ENCODE data around the gene SMPDL3B. TPM values are rescaled to one million over a fixed set of nuclear protein-coding genes. Genes with fewer than 3 reads are reported as not detected.

SMPDL3B gene
- polyA plus RNA-seq (2013, experiment 1 of 2), result 35.9 TPM
- polyA plus RNA-seq (2013, experiment 2 of 2), result 26.2 TPM

GRCh38 chr1:27934818-27935549, at the start of gene SMPDL3B:
Gene SMPDL3B (plus strand): TSS chr1:27935000. CDS start chr1:27935184, 184 bp downstream.
- peak within 1 kb of the TSS; percentile 58; the same call in 1 of the 2 replicates for H3K27ac ChIP-seq (ENCODE audit: low read depth, low read length)
- peaks cover 27% of the 10 kb centered on the region for H3K4me1 ChIP-seq (ENCODE audit: insufficient read depth, low read length)
- 10% methylated on average over 16 of the region's 16 CpGs for WGBS
- no peaks in the 10 kb centered on the region for H3K9me3 ChIP-seq (ENCODE audit: insufficient read depth, low read depth, low read length)
- peak within 1 kb of the TSS; percentile 65 for H3K9ac ChIP-seq (ENCODE audit: low read depth, low read length)
- no peaks in the 10 kb centered on the region for H3K36me3 ChIP-seq (ENCODE audit: insufficient read depth, low read length)
- peak within 1 kb of the TSS; percentile 63 for H3K4me3 ChIP-seq (ENCODE audit: low read length)
- no peaks in the 10 kb centered on the region for H3K27me3 ChIP-seq (ENCODE audit: insufficient read depth, low read length)

- Histone ChIP-seq H3K27me3 (ENCODE audit: insufficient read depth, low read length) (no peaks in the 10 kb centered on the region), H3K9me3 (ENCODE audit: insufficient read depth, low read depth, low read length) (no peaks in the 10 kb centered on the region), H3K36me3 (ENCODE audit: insufficient read depth, low read length) (peaks cover 57% of the 10 kb centered on the region), H3K27ac (ENCODE audit: low read depth, low read length) (no peak overlapping the region), H3K4me1 (ENCODE audit: insufficient read depth, low read length) (no peaks in the 10 kb centered on the region), H3K4me3 (ENCODE audit: low read length) (no peak overlapping the region), H3K9ac (ENCODE audit: low read depth, low read length) (no peak overlapping the region)
- WGBS, result 93% methylated on average over 8 of the region's 8 CpGs
Measured at GRCh38 chr1:27885114-27885528, 49.7 kb upstream of the SMPDL3B start.

- H3K27me3 ChIP-seq (ENCODE audit: insufficient read depth, low read length), result no peaks in the 10 kb centered on the region
- peaks cover 63% of the 10 kb centered on the region for H3K36me3 ChIP-seq (ENCODE audit: insufficient read depth, low read length)
- no peak overlapping the region for H3K27ac ChIP-seq (ENCODE audit: low read depth, low read length)
- H3K9ac ChIP-seq (ENCODE audit: low read depth, low read length), result no peak overlapping the region
- H3K9me3 ChIP-seq (ENCODE audit: insufficient read depth, low read depth, low read length), result no peaks in the 10 kb centered on the region
- WGBS, result 93% methylated on average over 15 of the region's 15 CpGs
- no peak overlapping the region for H3K4me3 ChIP-seq (ENCODE audit: low read length)
- H3K4me1 ChIP-seq (ENCODE audit: insufficient read depth, low read length), result no peaks in the 10 kb centered on the region
Measured at GRCh38 chr1:27885621-27886352, 49.0 kb upstream of the SMPDL3B start.

DNA sequence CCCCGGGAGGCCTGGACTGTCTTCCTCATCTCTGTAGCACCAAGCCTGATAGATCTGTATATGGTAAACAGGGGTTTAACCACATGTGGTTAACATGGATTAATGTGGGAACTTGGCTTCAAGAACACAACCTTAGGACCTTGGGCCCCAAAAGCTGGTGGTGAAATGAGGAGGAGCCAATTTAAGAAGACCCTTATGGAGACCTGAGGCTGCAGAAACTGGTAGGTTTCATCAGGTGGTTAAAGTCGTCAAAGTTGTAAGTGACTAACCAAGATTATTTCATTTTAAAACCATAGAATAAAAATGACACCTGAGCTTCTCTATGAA, 48.5 kb upstream of the SMPDL3B start:
- Histone ChIP-seq H3K4me3 (ENCODE audit: low read length) (no peak overlapping the region), H3K27ac (ENCODE audit: low read depth, low read length) (no peak overlapping the region), H3K36me3 (ENCODE audit: insufficient read depth, low read length) (peaks cover 69% of the 10 kb centered on the region), H3K4me1 (ENCODE audit: insufficient read depth, low read length) (no peaks in the 10 kb centered on the region), H3K9ac (ENCODE audit: low read depth, low read length) (no peak overlapping the region), H3K9me3 (ENCODE audit: insufficient read depth, low read depth, low read length) (no peaks in the 10 kb centered on the region), H3K27me3 (ENCODE audit: insufficient read depth, low read length) (no peaks in the 10 kb centered on the region)
- 93% methylated on average over 2 of the region's 2 CpGs for whole genome bisulfite sequencing

DNA sequence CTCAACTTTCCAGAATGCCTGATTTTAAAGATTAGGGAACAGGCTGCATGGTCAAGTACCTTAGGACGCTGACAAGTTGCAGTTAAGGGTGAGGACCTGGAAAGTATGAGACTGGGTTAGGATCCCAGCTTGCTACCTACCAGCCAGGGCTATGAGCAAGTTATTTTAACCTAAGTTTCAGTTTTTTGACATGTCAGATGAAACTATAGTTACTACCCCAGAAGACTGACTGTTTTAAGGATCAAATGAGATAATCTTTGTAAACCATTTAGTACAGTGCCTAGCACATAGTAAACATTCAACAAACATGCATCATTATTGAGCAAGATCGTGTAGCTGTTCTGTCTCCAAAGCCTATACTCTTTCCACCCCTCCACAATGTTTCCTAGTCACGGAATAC, 48.1 kb upstream of the SMPDL3B start:
- no peaks in the 10 kb centered on the region for H3K4me1 ChIP-seq (ENCODE audit: insufficient read depth, low read length)
- H3K9ac ChIP-seq (ENCODE audit: low read depth, low read length), result no peak overlapping the region
- H3K9me3 ChIP-seq (ENCODE audit: insufficient read depth, low read depth, low read length), result no peaks in the 10 kb centered on the region
- H3K36me3 ChIP-seq (ENCODE audit: insufficient read depth, low read length), result peaks cover 73% of the 10 kb centered on the region
- no peak overlapping the region for H3K27ac ChIP-seq (ENCODE audit: low read depth, low read length)
- no peaks in the 10 kb centered on the region for H3K27me3 ChIP-seq (ENCODE audit: insufficient read depth, low read length)
- H3K4me3 ChIP-seq (ENCODE audit: low read length), result no peak overlapping the region
- WGBS, result 95% methylated on average over 3 of the region's 3 CpGs

DNA sequence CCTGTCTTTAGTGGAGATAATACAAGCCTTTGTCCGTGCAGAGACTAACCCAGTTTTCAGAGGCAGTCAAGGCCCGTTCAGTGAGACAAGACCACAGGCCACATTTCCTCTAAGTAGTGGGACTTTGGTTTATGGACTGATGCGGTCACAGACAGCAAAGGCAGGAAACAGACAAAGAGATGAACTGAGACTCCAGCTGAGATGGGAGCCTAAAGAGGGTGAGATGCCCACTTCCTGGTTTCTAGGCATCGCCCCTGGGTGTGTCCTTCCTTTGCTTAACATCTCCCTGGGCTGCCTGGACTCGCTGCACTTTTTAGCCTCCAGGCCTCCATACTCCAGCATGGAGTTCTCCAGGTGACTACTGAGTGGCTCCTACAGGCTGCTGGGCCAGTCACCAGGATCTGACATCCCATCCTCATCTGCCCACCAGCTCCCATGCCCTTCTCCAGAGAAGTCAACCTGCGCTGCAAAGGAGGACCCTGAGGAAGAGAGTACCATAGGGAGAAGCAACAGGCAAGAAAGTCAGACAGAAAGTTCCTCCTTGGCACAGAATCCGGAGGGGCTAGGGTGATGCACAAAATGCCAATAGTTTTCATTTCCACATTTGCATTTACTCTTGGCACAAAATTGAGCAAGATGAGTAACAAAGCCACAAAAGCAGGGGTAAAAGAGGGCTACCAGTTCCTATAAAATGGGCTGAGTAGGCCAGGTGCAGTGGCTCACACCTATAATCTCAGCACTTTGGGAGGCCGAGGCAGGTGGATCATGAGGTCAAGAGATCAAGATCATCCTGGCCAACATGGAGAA, 47.4 kb upstream of the SMPDL3B start:
- 90% methylated on average over 8 of the region's 8 CpGs for WGBS
- Histone ChIP-seq H3K36me3 (ENCODE audit: insufficient read depth, low read length) (peaks cover 79% of the 10 kb centered on the region), H3K4me1 (ENCODE audit: insufficient read depth, low read length) (no peaks in the 10 kb centered on the region), H3K4me3 (ENCODE audit: low read length) (no peak overlapping the region), H3K27me3 (ENCODE audit: insufficient read depth, low read length) (no peaks in the 10 kb centered on the region), H3K9me3 (ENCODE audit: insufficient read depth, low read depth, low read length) (no peaks in the 10 kb centered on the region), H3K27ac (ENCODE audit: low read depth, low read length) (no peak overlapping the region), H3K9ac (ENCODE audit: low read depth, low read length) (no peak overlapping the region)

DNA sequence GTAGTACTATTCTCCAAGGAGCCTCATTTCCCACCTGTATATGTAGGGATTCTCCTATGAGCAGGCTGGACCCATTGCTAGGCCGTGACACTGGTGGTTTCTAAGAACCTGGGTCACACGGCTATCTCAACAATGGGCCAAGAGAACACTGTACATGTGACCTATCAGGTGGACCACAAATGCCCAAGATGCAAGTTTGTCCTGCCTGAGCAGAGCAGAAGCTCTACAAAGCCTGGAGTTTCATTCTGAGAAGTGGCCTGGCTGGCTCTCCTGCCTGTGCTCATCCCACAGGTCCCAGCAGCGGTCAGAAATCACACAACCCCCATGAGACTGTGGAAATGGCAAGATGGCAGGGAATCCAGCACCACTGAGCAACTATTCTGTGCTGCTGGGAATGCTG, 45.3 kb upstream of the SMPDL3B start:
- no peaks in the 10 kb centered on the region for H3K9me3 ChIP-seq (ENCODE audit: insufficient read depth, low read depth, low read length)
- no peaks in the 10 kb centered on the region for H3K27me3 ChIP-seq (ENCODE audit: insufficient read depth, low read length)
- H3K4me1 ChIP-seq (ENCODE audit: insufficient read depth, low read length), result no peaks in the 10 kb centered on the region
- 95% methylated on average over 3 of the region's 3 CpGs for WGBS
- no peak overlapping the region for H3K27ac ChIP-seq (ENCODE audit: low read depth, low read length)
- no peak overlapping the region for H3K4me3 ChIP-seq (ENCODE audit: low read length)
- H3K36me3 ChIP-seq (ENCODE audit: insufficient read depth, low read length), result peaks cover 85% of the 10 kb centered on the region
- no peak overlapping the region for H3K9ac ChIP-seq (ENCODE audit: low read depth, low read length)

- Histone ChIP-seq H3K4me1 (ENCODE audit: insufficient read depth, low read length) (no peaks in the 10 kb centered on the region), H3K9me3 (ENCODE audit: insufficient read depth, low read depth, low read length) (no peaks in the 10 kb centered on the region), H3K27ac (ENCODE audit: low read depth, low read length) (no peak overlapping the region), H3K9ac (ENCODE audit: low read depth, low read length) (no peak overlapping the region), H3K27me3 (ENCODE audit: insufficient read depth, low read length) (no peaks in the 10 kb centered on the region), H3K36me3 (ENCODE audit: insufficient read depth, low read length) (peaks cover 88% of the 10 kb centered on the region), H3K4me3 (ENCODE audit: low read length) (no peak overlapping the region)
- 95% methylated on average over 6 of the region's 7 CpGs for WGBS
Measured at GRCh38 chr1:27891196-27891889, 43.5 kb upstream of the SMPDL3B start.

DNA sequence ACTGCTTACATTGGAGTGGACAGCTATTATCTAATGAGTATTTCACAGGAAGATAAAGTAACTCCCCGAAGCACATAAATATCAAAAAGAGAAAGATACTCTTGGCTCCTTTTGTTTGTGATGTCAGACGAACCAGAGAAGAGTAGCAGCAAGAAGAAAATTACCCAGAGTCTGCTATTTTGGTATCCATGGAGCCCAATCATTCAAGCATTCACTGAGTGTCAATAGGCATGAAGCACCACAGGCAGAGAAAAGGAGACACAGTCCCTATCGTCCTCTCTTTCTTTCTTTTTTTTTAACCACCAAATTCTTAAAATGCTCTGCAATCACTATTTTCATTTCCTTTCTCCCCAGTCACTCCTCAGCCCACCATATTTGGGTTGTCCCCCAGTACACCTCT, 40.3 kb upstream of the SMPDL3B start:
- Histone ChIP-seq H3K27ac (ENCODE audit: low read depth, low read length) (no peak overlapping the region), H3K4me1 (ENCODE audit: insufficient read depth, low read length) (no peaks in the 10 kb centered on the region), H3K4me3 (ENCODE audit: low read length) (no peak overlapping the region), H3K9ac (ENCODE audit: low read depth, low read length) (no peak overlapping the region), H3K27me3 (ENCODE audit: insufficient read depth, low read length) (no peaks in the 10 kb centered on the region), H3K36me3 (ENCODE audit: insufficient read depth, low read length) (peaks cover 91% of the 10 kb centered on the region), H3K9me3 (ENCODE audit: insufficient read depth, low read depth, low read length) (no peaks in the 10 kb centered on the region)
- 89% methylated on average over 3 of the region's 3 CpGs for WGBS

DNA sequence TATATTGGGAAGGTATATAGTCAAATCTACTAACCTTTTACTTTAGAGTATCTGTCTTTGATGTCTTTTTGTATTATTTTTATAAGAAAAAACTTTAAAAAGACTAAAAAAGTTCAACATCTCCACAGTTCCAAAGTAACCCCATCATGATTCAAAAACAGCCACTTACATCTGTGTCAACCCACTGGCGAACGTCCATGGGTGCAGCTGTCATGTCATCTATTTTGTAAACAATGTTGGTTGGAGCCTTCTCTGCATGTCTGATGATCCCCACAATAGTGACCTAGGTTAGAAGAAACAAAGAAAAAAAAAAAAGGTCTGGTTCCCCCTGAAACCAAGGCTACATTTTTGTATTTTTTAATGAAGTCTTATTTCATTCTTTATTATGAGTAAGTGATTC, 28.0 kb upstream of the SMPDL3B start:
- Histone ChIP-seq H3K9me3 (ENCODE audit: insufficient read depth, low read depth, low read length) (no peaks in the 10 kb centered on the region), H3K36me3 (ENCODE audit: insufficient read depth, low read length) (peaks cover 95% of the 10 kb centered on the region), H3K9ac (ENCODE audit: low read depth, low read length) (no peak overlapping the region), H3K4me1 (ENCODE audit: insufficient read depth, low read length) (no peaks in the 10 kb centered on the region), H3K27ac (ENCODE audit: low read depth, low read length) (no peak overlapping the region), H3K27me3 (ENCODE audit: insufficient read depth, low read length) (no peaks in the 10 kb centered on the region), H3K4me3 (ENCODE audit: low read length) (no peak overlapping the region)
- WGBS, result 97% methylated on average over 2 of the region's 2 CpGs
